ENCODE results near the gene SYT2.
A peak's percentile ranks its signal among the peaks of the same experiment; 100 is the strongest.
"Not testable (repeated sequence)": the region's sequence is repeated elsewhere in the genome, so short reads cannot be mapped to it uniquely, and the experiment has no call there.

SYT2 gene

GRCh38 chr1:202725526-202725925 is 15.3 kb upstream of the SYT2 start:
- no peak for DNase-seq
- Histone ChIP-seq H3K9me3 (ENCODE audit: severe bottlenecking) (no peaks in the 10 kb centered on the region), H3K36me3 (peaks cover 59% of the 10 kb centered on the region), H3K4me3 (ENCODE audit: low read depth, low read length) (no peak overlapping the region), H3K27ac (no peak overlapping the region), H3K27me3 (ENCODE audit: insufficient read depth, low read depth, severe bottlenecking) (no peaks in the 10 kb centered on the region)
- no peak for TF ChIP-seq CTCF (IDR thresholded peaks at IDR 0.05; ENCODE audit: low read depth, low read length)

GRCh38 chr1:202723708-202724107 is 13.5 kb upstream of the SYT2 start:
- H3K4me3 ChIP-seq (ENCODE audit: low read depth, low read length): no peak overlapping the region
- H3K9me3 ChIP-seq (ENCODE audit: severe bottlenecking): no peaks in the 10 kb centered on the region
- no peaks in the 10 kb centered on the region for H3K27me3 ChIP-seq (ENCODE audit: insufficient read depth, low read depth, severe bottlenecking)
- no peak for TF ChIP-seq CTCF (IDR thresholded peaks at IDR 0.05; ENCODE audit: low read depth, low read length)
- H3K27ac ChIP-seq: no peak overlapping the region
- DNase-seq: no peak
- peaks cover 41% of the 10 kb centered on the region for H3K36me3 ChIP-seq

DNA sequence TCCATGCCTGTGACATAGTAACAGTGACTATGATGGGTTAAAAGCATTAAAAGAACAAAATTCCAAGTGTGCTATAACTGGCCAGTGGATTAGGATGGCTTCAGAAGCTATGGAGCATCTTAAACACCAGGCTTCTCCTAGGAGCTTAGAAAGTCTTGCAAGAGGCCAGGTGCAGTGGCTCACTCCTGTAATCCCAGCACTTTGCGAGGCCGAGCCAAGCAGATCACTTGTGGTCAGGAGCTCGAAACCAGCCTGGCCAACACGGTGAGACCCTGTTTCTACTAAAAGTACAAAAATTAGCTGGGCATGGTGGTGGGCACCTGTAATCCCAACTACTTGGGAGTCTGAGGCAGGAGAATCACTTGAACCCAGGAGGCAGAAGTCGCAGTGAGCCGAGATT is 12.8 kb upstream of the SYT2 start:
- peak; percentile 74 for DNase-seq
- H3K36me3 ChIP-seq: peaks cover 34% of the 10 kb centered on the region
- not testable (repeated sequence) for H3K4me3 ChIP-seq (ENCODE audit: low read depth, low read length); H3K9me3 ChIP-seq (ENCODE audit: severe bottlenecking); H3K27me3 ChIP-seq (ENCODE audit: insufficient read depth, low read depth, severe bottlenecking); H3K27ac ChIP-seq

- no peaks in the 10 kb centered on the region for H3K27me3 ChIP-seq (ENCODE audit: insufficient read depth, low read depth, severe bottlenecking)
- H3K4me3 ChIP-seq (ENCODE audit: low read depth, low read length): no peak overlapping the region
- no peaks in the 10 kb centered on the region for H3K36me3 ChIP-seq
- DNase-seq: no peak
- no peaks in the 10 kb centered on the region for H3K9me3 ChIP-seq (ENCODE audit: severe bottlenecking)
- no peak for TF ChIP-seq CTCF (IDR thresholded peaks at IDR 0.05; ENCODE audit: low read depth, low read length)
- no peak overlapping the region for H3K27ac ChIP-seq
Measured at GRCh38 chr1:202716654-202717053, 6.4 kb upstream of the SYT2 start.

DNA sequence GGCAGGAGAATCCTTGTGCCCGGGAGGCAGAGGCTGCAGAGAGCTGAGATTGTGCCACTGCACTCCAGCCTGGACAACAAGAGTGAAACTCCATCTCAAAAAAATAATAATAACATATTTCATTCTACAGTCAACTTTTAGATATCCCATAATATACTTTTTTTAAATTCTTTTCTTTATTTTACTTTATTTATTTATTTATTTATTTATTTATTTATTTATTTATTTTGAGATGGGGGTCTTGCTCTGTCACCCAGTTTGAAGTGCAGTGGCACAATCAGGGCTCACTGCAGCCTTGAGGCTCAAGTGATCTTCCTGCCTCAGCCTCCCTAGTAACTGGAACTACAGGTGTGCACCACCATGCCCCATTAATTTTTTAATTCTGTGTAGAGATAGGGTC is 3.9 kb upstream of the SYT2 start:
- not testable (repeated sequence) for H3K4me3 ChIP-seq (ENCODE audit: low read depth, low read length); H3K36me3 ChIP-seq; H3K9me3 ChIP-seq (ENCODE audit: severe bottlenecking); H3K27ac ChIP-seq; DNase-seq; H3K27me3 ChIP-seq (ENCODE audit: insufficient read depth, low read depth, severe bottlenecking)

DNA sequence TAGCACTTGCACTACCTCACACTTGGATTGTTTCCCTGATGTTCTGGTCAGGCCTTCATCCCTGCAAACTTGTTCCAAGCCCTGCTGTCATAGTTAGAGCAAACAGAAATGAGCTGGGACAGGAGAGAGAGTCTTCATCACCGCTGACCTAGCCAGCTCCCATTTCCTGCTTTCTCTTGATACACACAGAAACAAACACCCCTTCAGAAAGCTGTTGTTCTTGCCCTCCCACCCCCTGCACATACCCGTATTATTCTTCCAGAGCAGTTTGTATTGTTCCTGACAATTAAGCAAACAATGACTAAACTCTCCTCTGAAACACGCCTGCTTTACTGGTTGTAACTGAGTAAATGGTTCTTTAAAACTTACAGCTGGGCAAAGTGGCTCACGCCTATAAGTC is 2.9 kb upstream of the SYT2 start:
- H3K36me3 ChIP-seq: no peaks in the 10 kb centered on the region
- H3K4me3 ChIP-seq (ENCODE audit: low read depth, low read length): no peak overlapping the region
- no peak overlapping the region for H3K27ac ChIP-seq
- H3K9me3 ChIP-seq (ENCODE audit: severe bottlenecking): no peaks in the 10 kb centered on the region
- no peak for DNase-seq
- H3K27me3 ChIP-seq (ENCODE audit: insufficient read depth, low read depth, severe bottlenecking): peaks cover 8% of the 10 kb centered on the region
- no peak for TF ChIP-seq CTCF (IDR thresholded peaks at IDR 0.05; ENCODE audit: low read depth, low read length)

DNA sequence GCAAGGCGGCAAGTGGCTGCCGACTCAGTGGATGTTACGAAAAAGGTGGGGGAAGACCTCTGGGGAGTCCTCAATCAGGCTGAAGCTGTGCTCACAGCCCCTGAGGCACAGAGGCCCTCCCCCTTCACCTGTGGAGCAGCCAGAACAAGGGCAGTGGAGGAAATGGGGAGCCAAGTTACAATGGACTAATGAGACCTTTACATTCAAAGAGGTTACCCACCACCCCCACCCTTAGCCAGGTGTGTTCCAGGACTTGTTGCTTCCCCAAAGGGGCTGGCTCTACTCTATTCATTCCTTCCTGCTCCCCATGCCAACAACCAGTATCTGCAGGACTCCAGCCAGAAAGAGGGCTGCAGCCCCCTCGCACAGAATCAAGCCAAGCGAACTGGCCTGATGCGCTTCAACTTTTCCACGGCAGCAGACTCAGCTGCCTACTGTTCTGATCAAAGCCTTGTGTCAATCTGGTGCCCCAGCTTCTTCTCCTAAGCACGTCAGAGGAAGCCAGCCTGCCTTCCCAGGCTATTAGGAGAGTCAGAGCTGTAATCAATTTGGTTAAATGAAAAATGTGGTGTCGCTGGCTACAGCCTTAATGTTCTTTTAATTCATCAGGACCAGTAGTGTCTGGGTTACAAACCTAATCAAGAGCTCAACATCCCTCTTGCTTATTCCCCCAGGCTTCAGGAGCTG is 1.8 kb upstream of the SYT2 start:
- no peak for TF ChIP-seq CTCF (IDR thresholded peaks at IDR 0.05; ENCODE audit: low read depth, low read length)
- Histone ChIP-seq H3K27me3 (ENCODE audit: insufficient read depth, low read depth, severe bottlenecking) (peaks cover 8% of the 10 kb centered on the region), H3K9me3 (ENCODE audit: severe bottlenecking) (no peaks in the 10 kb centered on the region), H3K4me3 (ENCODE audit: low read depth, low read length) (no peak overlapping the region), H3K36me3 (no peaks in the 10 kb centered on the region), H3K27ac (no peak overlapping the region)
- DNase-seq: no peak

Measured in WERI-Rb-1 (cell line).